GM19467 (cell line): ENCODE results near the gene STIM1.
A peak's percentile ranks its signal among the peaks of the same experiment; 100 is the strongest.
"Not testable (repeated sequence)": the region's sequence is repeated elsewhere in the genome, so short reads cannot be mapped to it uniquely, and the experiment has no call there.

Experiments used
- ATAC-seq: cut with Tn5 transposase; IDR thresholded peaks from one replicate; pipeline ENCODE4 v1.9.1; 2021; ENCODE audit warnings: mild to moderate bottlenecking, moderate library complexity; ENCODE audit not compliant: unreplicated experiment

STIM1 gene

DNA sequence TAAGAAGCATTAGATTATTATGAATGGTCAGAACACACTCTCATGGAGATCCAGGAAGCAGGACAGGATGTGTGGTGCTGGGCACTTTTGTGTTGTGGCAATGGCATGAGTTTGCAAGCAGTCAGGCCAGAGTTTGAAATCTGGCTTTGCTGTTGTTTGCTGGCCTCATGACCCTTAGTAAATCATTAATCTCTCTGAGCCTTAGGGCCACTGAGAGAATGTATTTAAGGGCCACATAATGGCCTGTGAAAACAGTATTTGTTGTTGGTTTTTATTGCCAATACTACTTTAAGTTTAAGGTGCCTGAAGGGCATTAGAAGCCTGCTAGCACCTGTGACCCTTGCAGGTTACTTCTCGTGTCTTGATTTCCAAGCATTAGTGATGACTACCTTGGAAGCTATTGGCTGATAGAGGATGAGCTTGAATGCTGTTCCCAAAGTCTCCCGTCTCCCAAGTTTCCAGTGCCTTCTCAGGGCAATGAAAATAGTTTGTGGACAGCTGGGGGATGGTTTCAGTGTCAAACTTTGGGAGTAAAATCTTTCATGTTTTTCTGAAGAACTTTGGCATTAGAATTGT is 24.6 kb downstream of the STIM1 start:
- ATAC-seq, result no peak

DNA sequence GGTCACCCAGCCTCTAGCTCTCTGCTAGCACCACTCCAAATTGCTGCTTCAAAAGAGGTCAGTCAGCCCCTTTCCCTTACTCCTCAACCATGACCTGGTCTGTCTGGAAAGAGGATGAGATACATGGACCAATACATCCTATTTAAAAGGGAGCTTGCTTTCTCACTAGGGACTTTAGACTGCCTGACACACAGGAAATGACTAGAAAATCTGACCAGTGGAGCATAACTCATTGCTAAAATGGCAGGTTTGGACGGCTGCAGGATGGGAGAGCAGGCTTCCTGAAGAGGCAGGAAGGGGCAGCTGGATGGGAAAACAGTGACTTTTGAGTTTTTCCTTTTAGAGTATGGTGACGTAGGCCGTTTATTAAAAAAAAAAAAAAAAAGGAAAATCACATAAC is 25.3 kb downstream of the STIM1 start:
- no peak for ATAC-seq

- no peak for ATAC-seq
Observed at GRCh38 chr11:3882655-3883054, 27.2 kb downstream of the STIM1 start.

DNA sequence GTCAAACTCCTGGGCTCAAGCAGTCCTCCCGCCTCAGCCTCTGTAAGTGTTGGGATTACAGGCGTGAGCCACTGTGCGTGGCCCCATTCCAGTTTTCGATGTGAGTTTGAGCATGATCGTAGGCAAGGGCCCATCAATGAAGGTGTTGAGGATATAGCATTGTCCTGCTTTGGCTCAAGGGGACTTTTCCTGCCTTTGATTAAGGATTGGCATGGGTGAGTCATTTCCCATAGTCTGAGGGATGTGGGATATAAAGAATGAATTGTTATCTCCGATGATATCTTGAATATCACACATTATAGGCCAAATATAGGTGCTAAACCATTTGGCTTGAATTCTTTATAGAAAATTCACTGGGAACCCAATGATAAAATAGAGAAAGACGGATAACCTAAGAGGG is 30.4 kb downstream of the STIM1 start:
- no peak for ATAC-seq

GRCh38 chr11:3886985-3887384 is 31.5 kb downstream of the STIM1 start:
- ATAC-seq, result no peak

GRCh38 chr11:3888876-3889275 is 33.4 kb downstream of the STIM1 start:
- no peak for ATAC-seq

- ATAC-seq, result no peak
Observed at GRCh38 chr11:3890014-3890413, 34.5 kb downstream of the STIM1 start.

GRCh38 chr11:3890806-3891205 is 35.3 kb downstream of the STIM1 start:
- ATAC-seq, result no peak

DNA sequence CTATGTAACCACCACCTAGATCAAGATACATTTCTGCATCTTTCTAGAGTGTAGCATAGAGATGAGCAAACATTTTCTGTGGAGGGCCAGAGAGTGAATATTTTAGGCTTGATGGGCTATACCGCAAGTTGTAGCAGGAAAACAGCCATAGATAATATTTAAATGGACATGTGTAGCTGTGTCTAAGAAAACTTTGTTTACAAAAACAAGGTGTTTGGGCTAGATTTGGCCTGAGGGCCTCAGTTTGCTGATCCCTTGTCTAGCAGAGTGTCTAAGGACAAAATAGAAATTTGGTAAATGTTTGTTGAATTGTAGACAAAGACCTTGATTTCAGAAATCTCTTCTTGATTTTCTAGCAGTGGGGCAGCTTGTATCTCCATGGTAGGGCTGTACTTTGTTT is 36.3 kb downstream of the STIM1 start:
- ATAC-seq, result no peak

- no peak for ATAC-seq
Observed at GRCh38 chr11:3892156-3892555, 36.7 kb downstream of the STIM1 start.

DNA sequence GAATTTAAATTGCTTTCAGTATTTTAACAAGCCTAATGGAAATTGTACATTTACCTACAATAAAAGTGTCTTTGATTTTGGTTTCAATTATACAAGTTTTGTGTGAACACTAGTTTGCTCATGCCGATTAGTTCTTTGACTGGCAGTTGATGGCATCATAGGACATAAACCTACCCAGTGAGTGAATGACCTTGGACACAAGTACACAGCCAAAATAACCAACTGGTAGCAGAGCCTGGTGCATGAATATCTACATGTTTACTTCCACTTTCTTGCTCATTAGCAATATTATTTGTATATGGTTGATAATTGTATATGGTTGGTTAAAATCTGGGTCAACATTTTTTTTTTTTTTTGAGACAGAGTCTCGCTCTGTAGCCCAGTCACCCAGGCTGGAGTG is 37.8 kb downstream of the STIM1 start:
- no peak for ATAC-seq

- peak; percentile 96 for ATAC-seq
Observed at GRCh38 chr11:3894128-3894731, 38.8 kb downstream of the STIM1 start.

DNA sequence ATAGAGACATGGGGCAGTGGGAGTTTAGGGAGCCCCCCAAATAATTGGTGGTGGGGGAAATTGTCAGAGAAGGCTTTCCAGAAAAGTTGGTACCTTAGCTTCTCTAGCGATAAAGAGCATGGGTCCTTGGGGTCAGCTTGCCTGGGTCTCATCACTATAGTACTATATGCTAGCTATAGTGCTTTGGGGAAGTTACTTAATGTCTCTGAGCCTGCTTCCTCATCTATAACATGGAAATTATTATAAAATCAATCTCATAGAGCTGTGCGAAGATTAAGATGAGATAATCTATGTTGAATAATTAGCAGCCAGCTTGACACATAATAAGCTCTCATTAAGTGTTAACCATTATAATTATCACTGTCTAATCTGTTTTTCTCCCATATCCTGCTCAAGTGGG is 41.2 kb downstream of the STIM1 start:
- ATAC-seq, result no peak

DNA sequence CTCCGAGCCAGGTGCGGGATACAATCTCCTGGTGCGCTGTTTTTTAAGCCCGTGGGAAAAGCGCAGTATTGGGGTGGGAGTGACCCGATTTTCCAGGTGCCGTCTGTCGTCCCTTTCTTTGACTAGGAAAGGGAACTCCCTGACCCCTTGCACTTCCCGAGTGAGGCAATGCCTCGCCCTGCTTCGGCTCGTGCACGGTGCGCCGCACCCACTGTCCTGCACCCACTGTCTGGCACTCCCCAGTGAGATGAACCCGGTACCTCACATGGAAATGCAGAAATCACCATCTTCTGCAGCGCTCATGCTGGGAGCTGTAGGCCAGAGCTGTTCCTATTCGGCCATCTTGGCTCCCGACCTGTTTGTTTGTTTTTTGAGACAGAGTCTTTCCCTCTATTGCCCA is 44.8 kb downstream of the STIM1 start:
- ATAC-seq, result not testable (repeated sequence)

DNA sequence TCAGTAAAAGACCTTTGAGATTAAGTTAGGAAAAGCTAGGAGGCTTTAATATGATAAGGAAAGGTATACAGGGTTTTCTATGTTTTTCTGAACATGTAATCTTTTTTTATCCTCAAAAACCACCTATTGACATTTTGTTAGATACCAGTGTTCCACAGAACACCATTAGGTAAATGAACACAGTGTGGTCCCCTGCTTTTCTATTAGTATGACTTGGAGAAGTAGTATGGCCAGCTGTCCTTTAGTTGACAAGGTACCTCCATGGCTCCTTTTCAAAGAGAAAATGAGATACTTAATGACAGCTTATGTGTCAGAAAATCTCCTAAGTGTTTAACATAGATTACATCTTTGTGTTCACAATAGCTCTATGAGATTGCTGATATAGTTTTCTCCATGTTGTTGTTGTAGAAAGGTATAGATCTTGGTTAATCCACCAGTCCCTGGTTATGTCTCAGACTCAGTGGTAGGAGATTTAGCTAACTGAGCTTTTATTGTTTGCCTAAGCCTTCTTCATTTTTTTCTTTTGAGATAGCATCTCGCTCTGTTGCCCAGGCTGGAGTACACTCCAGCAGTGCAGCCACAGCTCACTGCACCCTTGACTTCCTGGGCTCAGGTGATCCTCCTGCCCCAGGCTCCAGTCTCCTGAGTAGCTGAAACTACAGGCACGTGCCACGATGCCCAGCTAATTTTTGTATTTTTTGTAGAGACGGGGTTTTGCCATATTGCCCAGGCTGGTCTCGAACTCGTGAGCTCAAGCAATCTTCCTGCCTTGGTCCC is 46.0 kb downstream of the STIM1 start:
- no peak for ATAC-seq

DNA sequence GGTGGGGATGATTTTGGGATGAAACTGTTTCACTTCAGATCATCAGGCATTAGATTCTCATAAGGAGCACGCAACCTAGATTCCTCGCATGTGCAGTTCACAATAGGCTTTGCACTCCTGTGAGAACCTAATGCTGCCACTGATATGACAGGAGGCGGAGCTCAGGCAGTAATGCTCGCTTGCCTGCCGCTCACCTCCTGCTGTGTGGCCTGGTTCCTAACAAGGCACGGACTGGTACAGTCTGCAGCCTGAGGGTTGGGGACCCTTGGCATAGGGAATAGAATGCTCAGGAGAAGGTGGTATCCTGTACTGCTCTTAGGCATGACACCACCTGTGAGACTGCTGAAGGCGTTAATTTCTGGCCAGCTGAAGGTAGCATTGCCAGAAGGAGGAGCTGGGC is 47.0 kb downstream of the STIM1 start:
- no peak for ATAC-seq

- ATAC-seq, result peak; percentile 60
Observed at GRCh38 chr11:3903207-3903896, 47.9 kb downstream of the STIM1 start.

GRCh38 chr11:3904228-3904627 is 48.8 kb downstream of the STIM1 start:
- no peak for ATAC-seq

GRCh38 chr11:3905080-3905953 is 49.9 kb downstream of the STIM1 start:
- peak; percentile 60 for ATAC-seq

DNA sequence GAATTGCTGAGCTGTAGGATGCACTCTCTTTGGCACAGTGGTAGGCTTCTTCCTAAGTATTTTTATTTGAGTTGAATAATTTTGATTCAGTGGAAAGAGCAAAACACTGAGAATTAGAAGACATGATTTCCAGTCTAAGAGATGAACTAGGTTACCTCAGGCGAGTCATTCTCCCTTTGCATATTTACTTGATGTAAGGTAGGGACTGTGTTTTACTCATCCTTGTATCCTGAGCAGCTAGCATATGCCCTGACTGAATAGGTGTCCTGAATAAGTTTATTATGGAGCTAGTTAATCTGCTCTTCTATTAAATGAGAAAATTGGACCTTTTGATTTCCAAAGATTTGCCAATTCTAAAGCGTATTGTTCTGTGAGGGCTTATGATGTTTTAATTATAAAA is 50.7 kb downstream of the STIM1 start:
- ATAC-seq, result no peak

DNA sequence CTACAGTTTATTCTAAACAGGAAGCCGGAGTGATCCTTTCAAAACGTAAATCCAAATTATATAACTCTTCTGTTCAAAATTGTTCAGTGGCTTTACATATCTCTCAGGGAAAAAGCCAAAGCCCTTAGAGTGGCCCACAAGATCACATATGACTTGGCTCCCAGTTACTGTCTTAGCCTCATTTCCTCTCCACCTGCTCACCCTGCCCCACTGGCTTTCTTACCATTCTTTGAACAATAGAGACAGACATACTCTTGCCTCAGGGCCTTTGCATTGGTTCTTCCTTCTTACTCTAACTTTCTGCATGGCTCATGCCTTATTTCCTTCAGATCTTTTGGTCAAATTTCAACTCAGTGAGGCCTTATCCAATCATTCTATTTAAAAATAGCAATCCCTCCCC is 52.1 kb downstream of the STIM1 start:
- ATAC-seq, result no peak
